BLaER1 (cell line): ENCODE results near the gene CFAP54.
A peak's percentile ranks its signal among the peaks of the same experiment; 100 is the strongest.

ENCODE experiments used
- H3K27ac ChIP-seq: shearing (Covaris generic); formaldehyde crosslinking; 2 replicates; pipeline ENCODE4 v1.8.1; 2022
- H3K27me3 ChIP-seq: shearing (Covaris generic); formaldehyde crosslinking; 2 replicates; pipeline ENCODE4 v1.8.1; 2022
- H3K36me3 ChIP-seq: shearing (Covaris generic); formaldehyde crosslinking; 2 replicates; pipeline ENCODE4 v1.8.1; 2022
- H3K4me1 ChIP-seq: shearing (Covaris generic); formaldehyde crosslinking; 2 replicates; pipeline ENCODE4 v1.8.1; 2022
- H3K4me2 ChIP-seq: shearing (Covaris generic); formaldehyde crosslinking; 2 replicates; pipeline ENCODE4 v1.8.1; 2022
- H3K4me3 ChIP-seq: shearing (Covaris generic); formaldehyde crosslinking; 2 replicates; pipeline ENCODE4 v1.8.1; 2022
- H3K9ac ChIP-seq: shearing (Covaris generic); formaldehyde crosslinking; 2 replicates; pipeline ENCODE4 v1.8.1; 2022
- H3K9me3 ChIP-seq: shearing (Covaris generic); formaldehyde crosslinking; 2 replicates; pipeline ENCODE4 v1.8.1; 2022
- H4K20me1 ChIP-seq: shearing (Covaris generic); formaldehyde crosslinking; 2 replicates; pipeline ENCODE4 v1.8.1; 2022
- Cebpa-rat ChIP-seq: shearing (Covaris generic); IDR thresholded peaks from 2 replicates; pipeline ENCODE4 v1.8.1; 2022

Gene CFAP54, protein sequence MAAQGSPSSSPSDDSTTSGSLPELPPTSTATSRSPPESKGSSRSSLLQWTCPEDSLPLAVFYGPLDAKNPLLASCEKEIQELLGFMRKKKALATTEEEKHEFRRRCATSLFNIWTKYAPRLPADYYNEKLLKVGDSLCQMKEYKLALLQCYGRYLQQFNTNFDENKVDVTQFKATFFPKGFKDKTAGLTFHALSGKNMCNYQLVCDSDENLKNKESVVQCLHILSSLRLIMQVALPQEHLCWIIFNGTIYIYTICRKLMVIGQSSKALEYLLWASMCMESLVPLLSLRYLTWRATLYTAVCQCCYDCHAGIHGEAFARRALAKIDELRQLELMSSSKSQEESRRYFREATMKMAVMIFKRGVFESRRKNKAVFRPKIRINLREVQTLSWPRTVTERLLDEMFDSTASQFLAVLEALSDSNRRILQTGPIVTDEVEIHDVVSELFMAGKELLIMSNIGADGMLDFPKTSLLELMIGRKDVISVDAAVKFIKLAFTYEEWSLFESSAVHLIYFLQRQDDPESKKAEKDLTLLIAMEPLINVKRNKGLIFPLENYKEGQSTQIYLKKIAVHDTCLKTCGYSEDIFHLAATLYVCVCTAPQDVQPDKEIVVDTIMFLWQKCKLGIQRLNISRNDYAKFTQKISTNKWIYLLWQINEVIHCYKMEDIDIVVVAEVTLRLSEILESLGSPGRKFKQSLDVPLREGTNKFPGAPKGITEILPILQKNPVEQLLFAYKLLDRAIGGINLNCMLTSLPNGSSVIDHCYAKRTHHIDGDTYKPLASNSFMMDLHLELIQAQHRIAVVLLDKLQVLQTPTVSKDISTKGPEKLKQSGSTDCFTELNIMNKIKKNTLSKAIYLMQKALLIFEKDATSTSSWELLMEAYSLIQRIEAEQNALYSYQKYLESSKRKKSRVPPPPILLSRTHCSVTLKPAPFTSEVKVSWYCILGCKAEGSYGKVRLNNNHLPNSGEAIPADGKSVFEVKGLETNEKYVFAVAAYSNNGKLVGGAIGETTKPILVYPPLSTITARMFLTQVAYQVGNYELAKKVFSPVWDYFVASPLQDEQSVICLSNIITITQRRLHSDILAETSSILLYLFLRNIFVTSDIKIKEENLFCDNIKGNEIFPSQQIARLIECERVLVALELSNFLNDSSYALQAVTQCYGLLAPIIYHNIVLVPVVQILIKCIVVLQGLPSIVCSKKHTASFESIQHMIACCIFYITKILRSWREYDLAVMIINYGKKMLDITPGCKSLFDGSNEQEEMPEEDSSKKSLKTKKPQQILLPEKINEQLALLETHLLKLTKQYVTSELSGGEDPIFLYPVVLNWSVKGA (N-terminal part only)

DNA sequence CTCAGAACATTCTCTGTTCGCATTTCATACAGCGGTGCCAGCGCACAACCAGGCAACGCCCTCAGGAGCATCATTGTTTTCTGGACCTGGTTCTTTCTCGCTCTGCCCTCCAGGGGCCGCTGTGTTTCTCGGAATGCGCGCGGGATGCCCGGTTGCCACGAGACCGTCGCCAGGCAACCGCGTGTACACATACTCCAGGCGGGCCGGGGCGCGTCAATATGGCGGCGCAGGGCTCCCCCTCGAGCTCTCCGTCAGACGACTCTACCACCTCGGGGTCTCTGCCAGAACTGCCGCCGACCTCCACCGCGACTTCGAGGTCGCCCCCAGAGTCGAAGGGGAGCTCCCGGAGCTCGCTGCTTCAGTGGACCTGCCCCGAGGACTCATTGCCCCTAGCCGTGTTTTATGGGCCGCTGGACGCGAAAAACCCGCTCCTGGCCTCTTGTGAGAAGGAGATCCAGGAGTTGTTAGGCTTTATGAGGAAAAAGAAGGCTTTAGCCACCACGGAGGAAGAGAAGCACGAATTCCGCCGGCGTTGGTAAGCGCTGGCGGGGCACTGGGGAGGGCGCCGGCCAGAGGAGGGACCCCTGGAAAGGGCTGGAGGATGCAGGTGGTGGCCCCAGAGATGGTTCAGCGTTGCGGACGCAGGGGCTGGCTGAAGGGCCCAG is at the start of gene CFAP54:
TSS of gene CFAP54 (plus strand) at position 186 of the 665 bp plus-strand sequence. CDS start at position 219, 33 bp downstream.
- Histone ChIP-seq H3K27ac (no peak within 1 kb of the TSS), H3K36me3 (no peaks in the 10 kb centered on the region), H3K4me1 (peaks cover 14% of the 10 kb centered on the region; the same call in 1 of the 2 replicates), H3K4me2 (peak within 1 kb of the TSS; percentile 86), H4K20me1 (no peaks in the 10 kb centered on the region), H3K27me3 (no peaks in the 10 kb centered on the region; the same call in 1 of the 2 replicates), H3K9me3 (no peaks in the 10 kb centered on the region), H3K9ac (no peak within 1 kb of the TSS), H3K4me3 (peak within 1 kb of the TSS; percentile 69)
- TF ChIP-seq Cebpa-rat, result no peak

DNA sequence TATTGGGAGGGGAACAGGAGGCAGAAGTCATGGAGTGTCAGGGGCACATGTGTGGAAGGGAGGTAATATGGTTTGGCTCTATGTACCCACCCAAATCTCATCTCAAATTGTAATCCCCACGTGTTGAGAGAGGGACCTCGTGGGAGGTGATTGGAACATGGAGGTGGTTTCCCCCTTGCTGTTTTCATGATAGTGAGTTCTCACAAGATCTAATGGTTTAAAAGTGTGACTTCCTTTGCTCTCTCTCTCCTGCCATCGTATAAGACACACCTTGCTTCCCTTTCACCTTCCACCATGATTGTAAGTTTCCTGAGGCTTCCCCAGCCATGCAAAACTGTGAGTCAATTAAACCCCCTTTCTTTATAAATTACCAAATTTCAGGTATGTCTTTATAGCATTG is 47.6 kb upstream of the CFAP54 start:
- no peak overlapping the region for H3K9ac ChIP-seq
- H3K9me3 ChIP-seq, result no peaks in the 10 kb centered on the region
- H4K20me1 ChIP-seq, result no peaks in the 10 kb centered on the region
- no peaks in the 10 kb centered on the region for H3K36me3 ChIP-seq
- H3K4me3 ChIP-seq, result no peak overlapping the region
- no peaks in the 10 kb centered on the region for H3K27me3 ChIP-seq
- TF ChIP-seq Cebpa-rat, result no peak
- H3K27ac ChIP-seq, result no peak overlapping the region
- H3K4me1 ChIP-seq, result peaks cover 21% of the 10 kb centered on the region
- H3K4me2 ChIP-seq, result no peak overlapping the region

DNA sequence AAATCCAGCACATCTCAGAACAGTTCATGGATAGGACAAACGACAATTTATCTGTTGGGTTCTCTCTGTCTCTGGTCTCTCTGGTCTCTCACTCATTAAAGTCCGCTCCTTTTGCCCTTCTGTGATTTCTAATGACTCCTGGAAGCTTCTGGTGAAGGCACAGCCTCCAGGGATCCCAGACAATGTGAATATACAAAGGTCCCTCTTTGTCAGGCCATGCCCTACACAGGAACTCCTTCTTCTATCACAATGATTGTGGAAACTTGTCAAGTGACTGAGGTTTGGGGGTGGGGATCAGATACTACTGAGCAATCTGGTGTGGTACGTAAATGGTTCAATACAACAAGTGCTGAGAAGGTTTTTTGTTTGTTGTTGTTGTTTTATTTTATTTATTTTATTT is 46.5 kb upstream of the CFAP54 start:
- Histone ChIP-seq H4K20me1 (no peaks in the 10 kb centered on the region), H3K9ac (no peak overlapping the region), H3K4me1 (peaks cover 18% of the 10 kb centered on the region), H3K4me3 (no peak overlapping the region), H3K9me3 (no peaks in the 10 kb centered on the region), H3K4me2 (no peak overlapping the region), H3K27me3 (no peaks in the 10 kb centered on the region), H3K27ac (no peak overlapping the region), H3K36me3 (no peaks in the 10 kb centered on the region)
- TF ChIP-seq Cebpa-rat, result no peak

DNA sequence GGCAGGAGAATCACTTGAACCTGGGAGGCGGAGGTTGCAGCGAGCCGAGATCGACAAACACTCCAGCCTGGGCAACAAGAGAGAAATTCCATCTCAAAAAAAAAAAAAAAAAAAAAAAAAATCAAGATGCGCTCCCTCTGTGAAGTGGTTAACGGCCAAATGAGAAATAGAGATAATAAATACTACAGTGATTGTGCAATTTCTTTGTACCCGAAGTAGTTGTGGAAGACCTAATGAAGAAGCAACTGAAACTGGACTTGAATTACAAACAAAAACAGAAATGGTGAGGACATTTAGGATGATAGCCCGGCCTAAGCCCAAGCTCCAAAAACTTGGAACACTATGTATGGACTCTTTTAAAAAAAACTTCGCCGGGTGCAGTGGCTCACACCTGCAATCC is 45.0 kb upstream of the CFAP54 start:
- TF ChIP-seq Cebpa-rat, result no peak
- Histone ChIP-seq H3K9me3 (no peaks in the 10 kb centered on the region), H3K36me3 (no peaks in the 10 kb centered on the region), H4K20me1 (no peaks in the 10 kb centered on the region), H3K4me1 (peaks cover 12% of the 10 kb centered on the region), H3K4me2 (no peak overlapping the region), H3K9ac (no peak overlapping the region), H3K4me3 (no peak overlapping the region), H3K27ac (no peak overlapping the region), H3K27me3 (no peaks in the 10 kb centered on the region)

DNA sequence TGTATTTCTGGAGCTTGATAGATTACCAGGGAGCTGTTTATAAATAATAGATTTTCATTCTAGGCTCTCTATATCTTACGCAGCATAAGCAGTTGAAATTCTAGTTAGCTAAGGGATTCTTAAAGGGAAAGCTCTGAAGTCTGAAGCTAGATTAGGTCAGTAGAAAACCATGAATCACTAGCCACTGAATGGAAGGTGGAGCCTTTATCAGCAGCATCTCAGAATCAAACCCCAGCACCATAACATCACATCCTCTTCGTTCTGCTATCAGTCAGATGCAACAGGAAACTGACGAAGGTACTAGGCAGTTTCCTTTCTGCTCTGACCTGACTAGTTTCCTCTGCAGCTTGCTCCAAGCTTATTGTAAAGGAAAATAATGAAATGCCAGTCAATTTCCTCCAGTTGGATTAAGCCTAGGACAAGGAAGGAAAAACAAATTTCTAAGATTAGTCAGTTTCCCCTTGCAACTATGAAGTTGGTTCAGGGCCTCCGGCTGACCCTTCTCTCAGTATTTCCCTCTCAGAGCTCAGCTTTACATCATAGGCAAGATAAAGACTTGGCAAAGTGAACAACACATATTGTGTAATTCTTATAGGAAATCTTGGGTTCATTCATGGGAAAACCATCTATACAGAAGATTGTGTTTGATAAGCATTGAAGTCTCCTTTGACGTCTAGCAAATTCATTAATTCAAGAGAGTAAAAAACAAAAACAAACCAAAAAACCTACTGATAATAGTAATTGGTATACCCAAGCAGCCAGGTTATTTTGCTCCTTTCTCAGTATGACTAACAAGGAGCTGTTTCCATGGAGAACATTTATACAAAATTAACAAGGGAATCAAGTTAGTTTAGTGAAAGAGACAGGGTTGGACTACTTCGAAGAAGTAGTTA is 43.4 kb upstream of the CFAP54 start:
- H3K4me3 ChIP-seq, result no peak overlapping the region
- peak overlapping the region; percentile 24; the same call in 1 of the 2 replicates for H3K27ac ChIP-seq
- H3K4me1 ChIP-seq, result peaks cover 12% of the 10 kb centered on the region
- TF ChIP-seq Cebpa-rat, result no peak
- H3K4me2 ChIP-seq, result peak overlapping the region; percentile 25
- no peaks in the 10 kb centered on the region for H3K9me3 ChIP-seq
- H3K36me3 ChIP-seq, result no peaks in the 10 kb centered on the region
- no peaks in the 10 kb centered on the region for H3K27me3 ChIP-seq
- H4K20me1 ChIP-seq, result no peaks in the 10 kb centered on the region
- no peak overlapping the region for H3K9ac ChIP-seq

DNA sequence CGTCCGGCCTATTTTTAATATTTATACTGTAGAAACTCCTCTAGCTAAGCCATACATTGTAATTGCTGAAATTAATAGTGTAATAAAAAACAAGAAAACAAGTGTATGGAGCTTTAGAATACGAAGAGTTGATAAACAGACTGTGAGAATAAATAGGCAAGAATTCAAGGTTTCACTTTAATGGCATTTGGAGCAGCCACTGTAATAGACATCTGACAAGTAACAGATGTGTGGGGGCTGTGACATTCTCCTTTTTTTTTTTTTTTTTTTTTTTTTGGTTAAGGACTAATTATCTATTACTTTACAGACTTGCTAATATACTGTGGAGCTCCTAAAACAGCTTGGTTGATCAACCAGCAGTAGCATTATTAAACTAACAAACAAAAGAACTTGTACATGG is 42.1 kb upstream of the CFAP54 start:
- TF ChIP-seq Cebpa-rat, result no peak
- Histone ChIP-seq H4K20me1 (no peaks in the 10 kb centered on the region), H3K4me2 (no peak overlapping the region), H3K36me3 (no peaks in the 10 kb centered on the region), H3K27me3 (no peaks in the 10 kb centered on the region), H3K4me1 (peaks cover 12% of the 10 kb centered on the region), H3K9ac (no peak overlapping the region), H3K27ac (no peak overlapping the region), H3K9me3 (no peaks in the 10 kb centered on the region), H3K4me3 (no peak overlapping the region)

DNA sequence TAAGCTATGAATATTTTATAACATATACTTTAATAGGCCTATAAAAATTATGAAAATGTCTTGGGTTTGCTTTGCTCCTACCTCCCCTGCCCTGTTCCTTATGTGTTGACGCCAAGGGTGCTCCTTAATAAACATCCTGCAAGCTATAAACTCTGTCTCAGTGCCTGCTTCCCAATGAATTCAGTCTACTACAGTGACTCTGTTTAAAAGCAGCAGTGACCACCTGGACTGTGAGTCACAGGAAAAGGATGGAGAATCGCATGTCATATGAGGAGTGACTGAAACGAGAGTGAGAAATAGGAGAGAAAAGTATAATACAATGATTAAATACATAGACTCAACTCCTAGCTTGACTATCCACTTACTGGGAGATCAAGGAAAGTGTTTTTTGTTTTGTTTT is 41.1 kb upstream of the CFAP54 start:
- no peak overlapping the region for H3K4me3 ChIP-seq
- H3K27ac ChIP-seq, result no peak overlapping the region
- no peak overlapping the region for H3K9ac ChIP-seq
- no peaks in the 10 kb centered on the region for H3K9me3 ChIP-seq
- no peak for TF ChIP-seq Cebpa-rat
- peaks cover 12% of the 10 kb centered on the region for H3K4me1 ChIP-seq
- H3K4me2 ChIP-seq, result no peak overlapping the region
- H3K27me3 ChIP-seq, result no peaks in the 10 kb centered on the region
- H3K36me3 ChIP-seq, result no peaks in the 10 kb centered on the region
- no peaks in the 10 kb centered on the region for H4K20me1 ChIP-seq

DNA sequence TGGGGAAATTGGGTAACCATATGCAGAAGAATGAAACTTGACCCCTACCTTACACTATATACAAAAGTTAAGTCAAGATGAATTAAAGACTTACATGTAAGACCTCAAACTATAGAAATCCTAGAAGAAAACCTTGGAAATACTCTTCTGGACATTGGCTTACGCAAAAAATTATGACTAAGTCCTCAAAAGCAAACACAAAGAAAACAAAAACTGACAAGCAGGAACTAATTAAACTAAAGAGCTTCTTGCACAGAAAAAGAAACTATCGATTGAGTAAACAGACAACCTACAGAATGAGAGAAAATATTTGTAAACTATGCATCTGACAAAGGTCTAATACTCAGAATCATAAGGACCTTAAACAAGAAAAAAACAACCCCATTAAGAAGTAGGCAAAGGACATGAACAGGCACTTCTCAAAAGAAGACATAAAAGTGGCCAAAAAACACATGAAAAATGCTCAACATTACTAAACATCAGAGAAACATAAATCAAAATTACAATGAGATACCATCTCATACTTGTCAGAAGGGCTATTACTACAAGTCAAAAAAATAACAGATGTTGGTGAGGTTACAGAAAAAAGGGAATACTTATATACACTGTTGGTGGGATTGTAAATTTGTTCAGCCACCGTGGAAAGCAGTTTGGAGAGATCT is 37.0 kb upstream of the CFAP54 start:
- Histone ChIP-seq H3K36me3 (no peaks in the 10 kb centered on the region), H3K4me1 (0 out of 2 replicates have a peak, but pooled peaks cover 4% of the 10 kb centered on the region), H4K20me1 (no peaks in the 10 kb centered on the region), H3K9me3 (no peaks in the 10 kb centered on the region), H3K9ac (no peak overlapping the region), H3K27me3 (no peaks in the 10 kb centered on the region), H3K4me2 (no peak overlapping the region), H3K4me3 (no peak overlapping the region), H3K27ac (no peak overlapping the region)
- TF ChIP-seq Cebpa-rat, result no peak
